NCI-H2196 treated with DMSO at 0.1 percent for 48 hours (cell line): ENCODE data around the gene MARCHF3.

Source experiments
- DNase-seq: peaks from one replicate; lab custom pipeline; 2025; ENCODE audit not compliant: unreplicated experiment; lab: John Stamatoyannopoulos, UW

The MARCHF3 gene

GRCh38 chr5:126987271-126987899 lies 43.0 kb downstream of the MARCHF3 start:
- no peak for DNase-seq

DNA sequence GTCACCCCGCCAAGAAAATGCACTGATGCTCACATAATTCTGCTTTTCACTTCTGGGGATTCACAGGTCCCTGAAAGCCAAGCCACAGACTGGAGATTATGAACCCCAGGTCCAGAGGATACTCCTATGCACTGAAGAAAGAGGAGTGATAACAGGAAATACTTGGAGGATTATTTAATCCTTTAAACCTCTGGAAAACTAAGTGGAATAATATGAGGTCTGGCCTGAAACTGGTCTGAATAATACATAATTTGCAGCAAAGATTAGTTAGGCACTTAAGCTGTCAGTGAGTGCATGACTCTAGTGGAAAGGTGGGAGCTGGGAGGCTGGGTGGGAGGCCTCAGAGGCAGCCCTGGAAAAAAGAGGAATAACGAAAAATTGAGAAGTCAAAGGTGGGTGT lies 45.7 kb downstream of the MARCHF3 start:
- DNase-seq, result no peak

DNA sequence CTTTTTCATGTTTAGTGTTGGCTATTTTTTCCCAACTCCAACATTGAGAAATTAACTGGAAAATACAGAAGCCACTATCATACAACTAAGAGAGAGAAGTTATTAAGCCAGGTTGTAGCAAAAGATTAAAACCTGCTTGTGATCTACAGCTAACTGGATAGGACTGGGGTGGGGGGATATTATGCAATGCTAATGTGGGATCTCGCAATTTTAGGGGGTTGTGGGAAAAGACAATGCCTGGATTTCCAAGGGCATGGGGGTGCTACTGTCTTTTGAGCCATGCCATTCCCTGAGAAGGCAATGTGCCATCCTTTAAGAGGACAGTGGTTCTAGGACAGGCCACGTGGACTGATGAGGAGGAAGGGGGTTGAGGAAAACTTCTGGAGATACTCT lies 46.5 kb downstream of the MARCHF3 start:
- DNase-seq, result no peak

DNA sequence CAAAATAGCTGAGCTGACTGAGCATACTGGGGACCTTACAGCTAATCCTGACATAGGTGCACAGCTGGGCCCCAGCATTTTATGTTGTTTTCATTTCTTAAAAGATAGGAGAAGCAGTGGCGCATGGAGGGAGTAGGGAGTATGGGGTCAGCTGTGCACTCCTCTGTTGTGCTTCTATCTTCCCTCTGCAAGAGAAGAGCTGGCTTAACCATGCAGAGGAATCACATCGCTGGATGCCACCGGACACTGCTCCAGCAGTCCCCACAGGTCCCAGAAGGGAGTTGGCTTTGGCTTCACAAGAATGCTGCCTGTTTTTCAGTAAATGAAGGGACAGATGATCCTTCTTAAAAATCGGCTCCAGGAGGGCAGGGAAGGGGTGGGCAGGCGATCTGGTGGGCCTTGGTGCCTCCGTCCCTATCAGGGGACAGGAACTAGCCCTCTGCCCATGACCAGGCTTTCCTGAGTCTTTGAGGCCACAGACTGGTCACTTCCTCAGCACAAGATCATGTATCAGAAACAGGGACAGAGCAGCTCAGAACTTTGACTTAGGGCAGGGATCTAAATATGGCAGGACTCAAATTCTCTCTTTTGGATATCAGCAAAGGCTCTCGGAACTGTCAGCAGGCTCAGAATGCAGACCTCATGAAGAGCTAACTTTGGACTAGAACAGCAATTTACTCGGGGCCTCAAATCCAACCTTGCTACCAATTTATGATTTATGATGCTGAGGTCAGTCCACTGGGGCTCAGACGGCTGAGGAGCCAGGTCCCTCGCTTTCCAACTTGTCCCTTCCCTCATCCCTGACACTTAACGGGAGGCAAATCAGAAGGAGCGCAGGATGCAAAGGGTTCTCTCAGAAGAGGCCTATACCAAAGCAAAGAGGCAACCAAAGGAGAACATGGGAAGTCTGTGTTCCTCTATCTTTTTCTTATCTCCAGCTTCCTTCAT lies 47.2 kb downstream of the MARCHF3 start:
- DNase-seq, result no peak

DNA sequence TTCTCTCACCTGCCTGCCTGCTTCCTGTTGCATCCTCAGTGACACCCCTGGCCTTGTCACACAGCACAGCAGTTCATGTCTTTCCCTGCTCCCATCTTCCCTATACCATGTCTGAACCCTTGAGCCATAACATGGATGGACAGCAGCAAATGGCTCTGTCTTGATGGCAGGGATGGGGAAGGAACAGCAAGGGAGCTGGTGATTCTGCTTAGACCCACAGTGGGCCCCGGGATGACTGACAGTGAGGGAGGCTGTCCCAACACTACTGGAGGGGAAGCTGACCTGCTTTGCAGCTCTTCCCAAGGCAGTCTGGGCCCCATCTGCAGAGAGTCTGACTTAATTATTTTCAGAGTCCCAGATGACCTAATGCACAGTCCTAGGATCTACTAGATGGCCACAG lies 48.2 kb downstream of the MARCHF3 start:
- DNase-seq, result no peak

GRCh38 chr5:126981701-126982100 lies 48.7 kb downstream of the MARCHF3 start:
- no peak for DNase-seq

- no peak for DNase-seq
Observed at GRCh38 chr5:126981222-126981621, 49.1 kb downstream of the MARCHF3 start.

GRCh38 chr5:126978258-126978657 lies 52.1 kb downstream of the MARCHF3 start:
- DNase-seq, result no peak

- no peak for DNase-seq
Observed at GRCh38 chr5:126976520-126977172, 53.7 kb downstream of the MARCHF3 start.

DNA sequence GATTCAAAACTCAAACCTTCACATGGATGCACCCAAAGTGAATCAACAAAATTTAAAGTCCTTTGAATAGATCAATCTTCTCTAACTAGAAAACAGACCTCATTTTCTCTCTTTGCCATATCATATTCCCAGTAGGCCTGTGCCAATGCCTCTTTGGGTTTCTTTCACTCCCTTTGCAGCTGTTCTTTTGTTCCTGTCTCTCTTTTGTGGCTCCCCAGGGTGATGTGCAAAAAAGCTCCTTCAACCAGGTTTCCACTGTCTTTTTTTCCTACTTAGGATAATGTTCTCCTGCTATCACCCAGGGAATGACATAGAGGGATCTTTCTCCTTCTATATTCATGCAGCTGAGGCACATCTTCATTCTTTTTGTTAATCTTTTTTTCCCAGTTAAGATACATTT lies 54.6 kb downstream of the MARCHF3 start:
- DNase-seq, result no peak

- DNase-seq, result no peak
Observed at GRCh38 chr5:126973193-126973592, 57.2 kb downstream of the MARCHF3 start.

DNA sequence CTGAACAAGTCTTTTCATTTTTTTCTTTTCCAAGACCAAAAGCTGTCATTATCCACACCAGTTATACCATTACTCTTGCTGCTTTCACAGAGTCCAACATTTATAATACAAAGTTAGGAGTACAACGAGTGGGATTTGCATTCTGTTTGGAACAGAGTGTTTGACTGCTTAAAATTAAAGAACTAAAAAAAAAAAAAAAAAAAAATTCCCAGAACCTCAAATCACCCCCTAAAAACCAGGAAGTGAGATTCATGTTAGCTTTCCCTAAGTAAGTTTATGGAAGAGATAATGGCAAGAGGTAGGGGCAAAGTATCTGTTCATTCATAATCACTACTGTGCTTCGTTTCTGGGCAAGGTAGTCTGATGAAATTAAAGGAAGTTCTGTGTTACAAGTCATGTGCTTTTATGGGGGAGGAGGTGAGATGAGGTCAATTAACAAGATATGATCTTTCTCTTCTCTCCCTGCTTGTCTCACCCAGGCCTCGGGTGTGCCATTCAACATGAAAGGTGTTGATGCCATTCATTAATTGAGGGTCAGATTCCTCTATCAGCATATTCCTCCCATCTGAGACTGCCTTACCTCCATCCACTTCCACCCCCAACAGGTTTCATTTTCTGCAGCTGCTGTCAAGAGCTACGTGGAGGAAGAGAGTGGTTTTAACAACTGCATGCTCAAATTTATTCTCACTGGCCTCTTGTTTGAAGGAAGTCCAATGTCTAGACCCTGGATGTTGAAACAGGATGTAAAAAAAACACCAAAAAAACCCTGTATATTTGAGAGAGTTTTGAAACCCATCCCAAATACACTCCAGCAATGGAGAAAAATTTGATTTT lies 58.1 kb downstream of the MARCHF3 start:
- peak; percentile 46 for DNase-seq

- no peak for DNase-seq
Observed at GRCh38 chr5:126971455-126972031, 58.8 kb downstream of the MARCHF3 start.

- DNase-seq, result no peak
Observed at GRCh38 chr5:126970517-126971017, 59.8 kb downstream of the MARCHF3 start.

DNA sequence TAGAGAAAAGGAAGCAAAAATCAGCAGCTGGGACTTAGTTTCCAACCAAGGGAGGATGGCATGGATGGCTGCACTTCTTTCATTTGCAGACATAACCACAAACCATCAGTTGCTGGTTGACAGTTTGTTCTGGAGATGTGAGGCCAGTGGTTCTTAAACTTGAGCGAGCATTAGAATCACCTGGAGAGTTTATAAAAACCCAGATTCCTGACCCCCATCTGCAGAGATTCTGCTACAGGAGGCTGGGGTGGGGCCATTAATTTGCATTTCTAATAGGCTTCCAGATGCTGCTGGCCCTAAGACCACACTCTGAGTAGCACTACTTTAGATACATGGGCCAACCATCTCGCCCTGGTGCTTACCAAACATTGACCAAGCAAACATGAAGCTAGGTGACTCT lies 60.8 kb downstream of the MARCHF3 start:
- DNase-seq, result no peak

DNA sequence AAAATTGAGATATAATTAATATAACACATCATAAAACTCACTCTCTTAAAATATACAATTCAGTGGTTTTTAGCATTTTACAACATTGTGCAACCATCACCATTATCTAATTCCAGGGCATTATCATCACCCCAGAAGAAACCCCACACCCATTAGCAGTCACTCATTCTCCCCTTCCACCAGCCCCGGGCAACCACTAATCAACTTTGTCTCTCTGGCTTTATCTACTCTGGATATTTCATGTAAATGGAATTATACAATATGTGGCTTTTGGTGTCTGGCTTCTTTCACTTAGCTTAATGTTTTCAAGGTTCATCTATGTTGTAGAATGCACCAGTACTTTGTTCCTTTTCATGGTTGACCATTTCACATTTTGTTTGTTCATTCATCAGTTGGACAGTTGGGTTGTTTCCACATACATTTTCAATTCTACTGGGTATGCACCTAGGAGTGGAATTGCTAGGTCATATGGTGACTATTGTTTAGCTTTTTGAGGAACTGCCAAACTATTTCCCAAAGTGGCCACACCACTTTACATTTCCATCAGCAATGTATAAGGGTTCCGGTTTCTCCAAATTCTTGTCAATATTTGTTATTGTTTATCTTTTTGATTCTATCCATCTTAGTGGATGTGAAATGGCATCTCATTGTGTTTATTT lies 62.4 kb downstream of the MARCHF3 start:
- no peak for DNase-seq

DNA sequence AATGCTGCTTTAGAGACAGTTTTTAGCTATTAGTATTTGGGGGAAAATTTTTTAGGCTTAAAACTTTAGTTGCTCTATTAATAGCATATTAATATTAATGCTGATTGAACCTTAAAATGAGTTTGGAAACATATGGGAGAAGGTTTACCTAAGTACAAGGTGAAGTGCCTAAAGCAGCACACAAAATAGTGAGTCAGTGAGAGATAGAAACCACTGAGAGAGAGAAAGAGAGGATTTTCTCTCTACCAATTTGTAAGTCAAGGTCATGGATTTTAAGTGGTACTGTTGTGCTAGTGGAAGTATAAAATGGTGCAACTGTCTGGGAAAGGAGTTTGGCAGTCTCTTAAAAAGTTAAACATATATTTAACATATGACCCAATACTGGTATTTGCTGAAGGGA lies 64.9 kb downstream of the MARCHF3 start:
- no peak for DNase-seq

GRCh38 chr5:126965061-126965475 lies 65.3 kb downstream of the MARCHF3 start:
- no peak for DNase-seq

DNA sequence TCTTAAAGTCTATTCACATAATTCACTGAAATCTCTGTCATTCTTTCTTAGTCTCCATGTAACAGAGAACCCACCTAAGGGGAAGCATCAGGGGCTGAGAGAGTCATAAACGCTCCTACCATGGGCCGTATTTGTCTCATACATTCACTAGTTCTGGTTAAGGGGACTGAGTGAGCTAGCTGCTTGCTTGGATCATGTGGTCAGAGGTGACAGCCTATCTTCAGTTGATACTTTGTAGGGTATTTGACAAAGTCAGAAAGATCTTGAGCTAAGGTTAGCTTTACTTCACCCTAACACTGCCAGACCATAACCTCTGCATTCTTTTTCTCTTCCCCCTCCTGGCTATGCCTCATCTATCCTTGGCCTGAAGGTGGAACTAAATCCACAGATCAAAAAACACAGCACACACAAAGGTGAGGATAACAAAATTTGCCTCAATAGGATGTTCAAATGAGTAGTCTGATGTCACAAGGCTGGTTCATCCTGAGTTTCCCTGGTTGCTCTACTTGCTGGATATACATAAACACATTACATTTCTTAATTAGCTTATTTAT lies 66.5 kb downstream of the MARCHF3 start:
- DNase-seq, result no peak

- no peak for DNase-seq
Observed at GRCh38 chr5:126961702-126962101, 68.7 kb downstream of the MARCHF3 start.
